GM21786 (cell line): ENCODE results near the gene H19.

Experiments used
- ATAC-seq: cut with Tn5 transposase; IDR thresholded peaks from one replicate; pipeline ENCODE4 v1.9.1; 2021; ENCODE audit not compliant: unreplicated experiment

Gene H19

DNA sequence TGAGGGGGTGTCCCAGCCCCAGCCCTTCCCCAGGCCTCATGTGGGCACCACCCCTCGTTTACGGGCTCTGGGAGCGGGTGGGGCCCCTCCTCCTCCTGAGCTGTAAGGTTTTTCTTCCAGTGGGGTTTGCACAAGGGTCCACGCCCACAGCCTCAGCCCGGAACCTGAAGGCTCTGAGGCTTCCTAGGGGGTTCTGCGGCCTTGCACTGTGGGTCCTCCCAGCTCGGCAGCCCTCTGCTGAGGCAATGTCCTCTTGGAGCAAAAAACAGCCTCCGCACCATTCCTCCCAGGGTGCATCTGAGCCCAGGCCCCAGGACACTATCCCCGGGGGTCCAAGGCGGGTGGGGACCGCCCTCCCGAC lies 14.1 kb downstream of the H19 start:
- ATAC-seq: no peak

DNA sequence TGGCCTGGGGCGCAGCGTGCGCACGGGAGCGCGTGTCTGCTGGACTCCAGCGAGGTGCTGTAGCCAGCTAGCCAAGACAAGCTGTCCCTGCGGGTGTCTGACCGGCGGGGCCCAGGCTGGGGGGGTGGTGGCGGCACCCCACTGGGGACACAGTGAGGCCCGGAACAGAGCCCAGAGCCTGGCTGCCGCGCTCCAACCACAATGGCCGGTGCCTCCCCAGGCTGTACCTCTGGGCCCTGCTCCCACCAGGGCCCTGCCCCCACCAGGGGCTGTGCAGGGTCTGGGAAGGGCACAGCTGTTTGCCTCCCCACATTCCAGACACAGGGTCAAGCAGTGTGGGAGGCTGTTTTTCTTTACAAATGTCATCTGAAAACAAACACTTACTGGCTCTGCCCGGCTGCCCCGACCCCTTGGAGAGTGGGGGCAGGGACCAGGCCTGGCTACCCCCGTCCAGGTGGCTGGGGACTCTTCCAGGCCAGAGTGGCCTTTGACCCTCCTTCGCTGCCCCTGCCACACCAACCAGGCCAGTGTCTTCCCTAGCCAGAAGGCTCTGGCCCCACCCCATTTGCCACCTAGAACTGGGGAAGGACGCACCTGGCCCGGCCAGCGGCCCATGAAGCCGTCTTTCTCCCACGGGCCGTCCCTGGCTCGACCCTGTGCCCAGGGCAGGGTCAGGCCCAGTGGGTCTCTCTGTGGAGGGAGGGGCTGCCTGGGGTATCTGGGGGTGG lies 14.6 kb downstream of the H19 start:
- no peak for ATAC-seq

DNA sequence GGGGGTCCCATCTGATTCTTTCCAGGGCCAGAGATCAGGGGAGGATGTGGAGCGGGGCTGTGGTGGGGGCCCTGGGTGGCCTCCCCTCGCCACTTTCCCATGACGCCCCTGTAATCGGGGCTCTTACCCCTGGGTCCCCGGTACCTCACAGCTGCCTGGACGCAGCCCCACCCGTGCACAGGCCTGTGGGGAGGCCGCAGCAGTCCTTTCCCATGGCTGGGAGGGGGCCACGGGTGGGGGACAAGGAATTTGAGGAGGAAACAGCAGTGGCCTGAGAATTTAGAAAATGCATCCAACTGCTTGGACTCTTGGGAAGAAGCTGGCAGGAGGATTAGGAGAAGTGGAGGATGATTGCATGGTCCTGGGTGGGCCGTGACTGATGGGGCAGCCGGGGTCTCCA lies 18.0 kb downstream of the H19 start:
- no peak for ATAC-seq

DNA sequence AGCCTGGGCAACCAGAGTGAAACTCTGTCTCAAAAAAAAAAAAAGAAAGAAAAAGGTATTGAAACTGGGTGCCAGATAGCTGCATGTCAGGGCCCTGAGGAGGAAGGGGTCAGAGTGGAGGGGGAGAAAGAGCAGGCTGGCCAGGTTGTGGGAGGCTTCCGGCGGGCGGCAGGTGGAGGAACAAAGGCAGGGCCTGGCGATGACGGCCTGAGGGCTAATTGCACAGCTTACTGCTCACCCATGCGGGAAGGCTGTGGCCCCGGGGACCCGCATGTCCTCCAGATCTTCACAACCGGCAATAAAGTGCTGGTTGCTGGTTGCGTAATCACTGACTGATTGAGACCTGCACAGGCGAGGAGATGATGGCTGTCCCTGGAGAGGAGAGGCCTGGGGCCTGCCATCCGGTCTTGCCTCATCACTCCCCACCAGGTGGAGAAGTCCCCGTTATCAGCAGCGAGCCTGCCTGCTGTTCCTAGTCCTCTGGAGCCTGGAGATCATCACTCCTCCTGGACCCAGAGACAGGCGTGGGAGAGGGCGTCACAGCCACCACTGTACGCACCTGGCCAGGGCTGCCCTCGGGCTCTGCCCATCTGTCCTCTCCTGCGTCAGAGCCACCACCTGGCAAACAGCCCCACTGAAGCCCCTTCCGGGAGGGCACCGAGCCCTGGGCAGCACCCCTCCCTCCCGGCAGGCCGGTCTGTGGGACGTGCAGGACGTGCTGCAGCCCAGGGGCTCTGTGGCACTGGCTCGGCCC lies 18.7 kb downstream of the H19 start:
- no peak for ATAC-seq

DNA sequence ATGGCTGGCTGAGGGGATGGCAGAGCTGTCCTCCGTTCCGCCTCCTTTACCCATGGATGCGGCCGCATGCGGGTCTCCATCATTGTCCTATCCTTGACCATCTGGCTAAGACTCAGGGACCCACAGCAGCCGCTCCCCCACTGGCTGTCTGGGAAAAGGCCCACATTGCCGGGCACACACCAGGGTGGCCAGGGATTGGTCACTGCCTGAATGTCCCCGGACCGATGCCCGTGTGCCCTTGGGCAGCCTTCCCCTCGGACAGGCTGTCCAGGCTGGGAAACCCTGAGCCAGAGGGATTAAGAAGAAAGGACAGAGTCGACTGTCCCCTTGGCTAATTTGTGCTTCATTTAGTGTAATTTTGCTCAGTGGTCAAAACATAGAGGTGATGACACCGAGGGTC lies 22.5 kb downstream of the H19 start:
- no peak for ATAC-seq

DNA sequence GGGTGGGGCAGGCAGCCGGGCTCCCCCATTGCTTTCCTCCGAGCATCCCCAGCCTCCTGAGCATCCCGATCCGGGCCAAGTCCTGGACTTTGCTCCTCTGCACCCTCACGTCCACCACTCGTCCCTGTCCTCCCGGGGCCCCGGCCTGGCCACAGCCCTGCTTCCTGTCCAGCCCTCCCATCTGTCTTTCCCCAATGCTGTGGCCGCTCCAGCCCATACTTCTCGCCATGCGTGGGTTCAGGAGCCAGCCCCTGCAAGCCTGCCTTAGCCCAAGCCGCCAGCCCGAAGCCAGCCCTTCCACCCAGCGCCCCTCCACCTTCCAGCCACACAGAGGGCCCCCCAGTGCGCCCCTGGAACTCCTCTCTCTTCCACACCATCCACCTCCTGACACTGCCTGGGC lies 26.7 kb downstream of the H19 start:
- ATAC-seq: no peak

DNA sequence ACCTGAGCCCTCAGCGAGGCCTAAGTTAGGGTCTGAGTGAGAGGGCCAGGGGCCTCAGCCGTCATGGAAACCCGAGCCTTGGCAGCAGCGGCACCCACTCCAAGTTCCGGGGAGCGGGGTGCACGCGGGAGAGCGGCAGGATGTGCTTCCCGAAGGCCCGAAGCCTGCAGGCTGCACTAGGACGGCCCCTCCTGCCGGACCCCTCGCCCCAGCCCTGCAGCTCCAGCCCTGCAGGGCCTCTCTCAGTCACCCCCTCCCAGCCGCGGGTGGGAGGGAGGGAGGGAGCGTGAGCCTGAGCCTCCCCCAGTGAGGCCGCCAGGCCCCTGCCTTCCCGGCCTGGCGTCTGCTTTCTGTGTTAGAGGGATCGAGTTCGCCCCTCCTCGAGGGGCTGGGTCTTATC lies 27.9 kb downstream of the H19 start:
- no peak for ATAC-seq

DNA sequence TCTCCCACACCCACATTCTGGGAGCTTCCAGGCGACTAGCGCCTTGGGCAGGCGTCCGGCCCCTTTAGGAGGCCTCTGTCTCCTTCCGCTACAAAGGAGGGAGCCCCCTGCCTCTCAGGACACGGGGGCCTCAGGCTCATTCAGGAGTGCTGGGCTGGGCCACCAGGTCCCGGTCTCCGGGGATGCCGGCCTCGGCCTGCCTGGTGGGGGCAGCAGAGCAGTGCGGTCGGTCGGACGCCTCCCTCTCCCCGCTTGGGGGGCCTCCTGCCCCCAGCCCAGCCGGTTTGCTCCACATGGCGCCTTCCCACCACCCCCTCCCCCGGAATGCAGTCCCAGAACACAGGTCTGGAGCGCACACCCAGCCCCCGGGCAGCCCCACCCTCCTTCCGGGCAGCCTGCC lies 28.6 kb downstream of the H19 start:
- no peak for ATAC-seq

DNA sequence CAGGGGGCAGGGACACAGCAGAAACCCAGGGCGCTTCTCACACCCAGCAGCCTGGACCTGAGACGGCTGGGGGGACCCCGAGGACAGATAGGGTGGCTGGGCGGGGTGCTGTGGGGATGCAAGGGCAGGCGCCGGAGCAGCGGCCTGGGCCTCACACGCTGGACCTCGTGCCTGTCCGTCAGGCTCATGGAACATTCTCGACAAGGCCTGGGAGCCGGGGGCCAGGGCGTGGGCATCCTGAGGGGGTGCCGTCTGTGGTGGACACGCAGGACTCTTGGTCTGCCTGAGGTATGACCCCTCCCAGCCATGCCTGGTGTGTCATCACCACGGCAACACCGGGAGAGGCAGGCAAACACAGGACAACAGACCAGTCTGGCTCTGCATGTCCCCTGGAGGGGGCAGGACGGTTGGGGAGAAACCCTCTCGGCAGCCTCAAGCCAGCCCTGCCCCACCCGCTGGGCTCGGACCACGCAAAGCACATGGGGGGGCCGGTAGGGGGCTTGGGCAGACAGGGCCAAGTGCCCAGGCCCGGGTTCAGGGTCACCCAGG lies 29.1 kb downstream of the H19 start:
- ATAC-seq: no peak

DNA sequence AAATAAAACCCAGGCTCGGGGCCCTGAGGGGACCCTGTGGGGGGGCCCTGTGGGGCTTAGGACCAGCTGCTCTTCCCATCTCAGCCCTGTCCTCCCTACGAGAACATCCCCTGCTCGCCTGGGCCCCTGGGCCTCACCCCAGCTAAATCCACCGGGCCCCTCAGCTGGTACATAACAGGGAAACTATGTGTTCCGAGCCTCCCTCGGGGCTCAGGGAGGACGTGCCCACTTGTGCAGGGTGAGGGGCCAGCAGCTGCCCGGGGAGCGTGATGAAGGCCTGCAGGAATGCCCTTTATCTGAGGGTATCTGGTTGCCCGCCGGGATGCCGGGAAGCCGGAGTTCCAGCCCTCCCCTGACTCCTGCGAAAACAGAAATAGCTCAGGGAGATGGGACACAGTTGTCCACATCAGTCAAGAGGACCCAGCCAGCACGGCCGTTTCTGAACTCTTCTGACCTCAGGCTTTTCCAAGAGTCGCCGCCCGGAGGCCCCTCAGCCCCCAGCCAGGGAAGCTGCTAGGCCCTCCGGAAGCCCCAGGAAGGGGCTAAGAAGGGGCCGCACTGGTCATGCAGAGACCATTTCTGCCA lies 29.9 kb downstream of the H19 start:
- no peak for ATAC-seq

DNA sequence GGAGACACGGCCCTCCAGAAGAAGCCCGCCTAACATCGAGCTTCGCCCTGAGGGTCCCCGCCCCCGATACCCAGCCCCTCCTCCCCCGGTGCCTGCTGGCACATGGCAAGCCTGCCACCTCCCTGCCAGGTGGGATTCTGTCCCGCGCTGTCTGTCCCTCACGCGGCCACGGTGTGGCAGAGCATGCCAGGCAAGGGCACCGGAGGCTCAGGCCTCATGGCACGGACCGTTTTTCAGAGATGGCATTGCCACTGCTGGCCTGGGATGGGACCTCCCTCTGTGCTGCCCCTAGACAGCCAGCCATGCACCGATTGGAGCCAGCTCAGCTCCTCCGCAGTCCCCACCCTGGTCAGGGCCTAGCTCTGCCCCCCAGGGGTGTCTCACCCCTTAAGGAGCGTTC lies 31.1 kb downstream of the H19 start:
- no peak for ATAC-seq

DNA sequence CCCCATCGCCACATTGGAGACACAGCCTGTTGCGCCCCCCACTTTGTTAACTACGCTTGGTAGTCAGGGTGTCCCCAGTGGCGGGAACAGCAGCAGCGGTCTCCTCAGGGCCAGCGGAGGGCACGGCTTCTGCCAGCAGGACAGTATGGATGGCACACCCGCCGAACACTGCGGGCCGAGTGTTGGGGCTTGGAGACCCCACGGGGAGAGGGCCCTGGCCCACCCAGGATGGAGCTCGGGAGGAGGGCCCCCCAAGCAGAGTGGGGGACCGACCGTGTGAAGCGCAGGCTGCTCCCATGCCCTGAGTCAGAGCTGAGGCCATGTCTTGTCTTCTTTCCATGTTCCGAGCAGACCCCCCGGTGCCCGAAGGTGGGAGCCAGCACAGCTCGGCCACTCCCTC lies 32.7 kb downstream of the H19 start:
- no peak for ATAC-seq

DNA sequence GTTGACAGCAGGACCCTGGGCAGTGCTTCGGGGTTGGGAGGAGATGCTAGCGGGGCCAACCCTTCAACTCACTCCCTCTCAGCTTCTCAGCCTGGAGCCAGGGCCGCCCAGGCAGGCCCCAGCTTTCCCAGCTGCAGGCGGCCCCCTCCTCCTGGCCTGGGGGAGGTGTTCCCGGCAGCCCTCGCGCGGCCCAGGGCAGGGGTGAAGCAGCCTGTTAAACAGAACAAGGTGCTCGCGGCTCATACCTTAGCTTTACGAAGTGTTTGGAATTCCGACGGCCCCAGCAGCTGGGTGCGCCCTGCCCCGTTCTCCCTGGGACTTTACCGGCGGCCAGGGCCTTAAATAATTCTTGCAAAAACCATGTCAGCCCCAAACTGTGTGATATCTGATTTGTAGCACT lies 33.3 kb downstream of the H19 start:
- ATAC-seq: no peak

DNA sequence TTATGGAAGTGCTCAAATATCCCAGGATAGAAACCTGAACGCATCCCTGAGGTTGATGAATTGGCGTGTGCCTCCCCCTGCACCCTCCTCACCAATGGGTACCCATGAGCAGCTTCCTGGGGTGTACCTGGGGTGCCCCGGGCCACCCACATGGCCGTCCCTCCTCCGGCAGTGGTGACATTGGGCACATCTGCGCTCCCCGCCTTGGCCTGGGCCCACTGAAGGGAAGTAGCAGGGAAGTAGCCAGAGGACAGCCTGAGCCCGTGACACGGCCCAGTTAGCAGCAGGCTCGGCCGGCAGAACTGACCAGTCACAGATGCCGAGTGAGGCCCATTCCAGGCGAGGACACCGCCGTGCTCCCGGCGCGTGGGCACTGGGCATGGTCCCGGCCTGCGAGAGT lies 33.8 kb downstream of the H19 start:
- no peak for ATAC-seq

DNA sequence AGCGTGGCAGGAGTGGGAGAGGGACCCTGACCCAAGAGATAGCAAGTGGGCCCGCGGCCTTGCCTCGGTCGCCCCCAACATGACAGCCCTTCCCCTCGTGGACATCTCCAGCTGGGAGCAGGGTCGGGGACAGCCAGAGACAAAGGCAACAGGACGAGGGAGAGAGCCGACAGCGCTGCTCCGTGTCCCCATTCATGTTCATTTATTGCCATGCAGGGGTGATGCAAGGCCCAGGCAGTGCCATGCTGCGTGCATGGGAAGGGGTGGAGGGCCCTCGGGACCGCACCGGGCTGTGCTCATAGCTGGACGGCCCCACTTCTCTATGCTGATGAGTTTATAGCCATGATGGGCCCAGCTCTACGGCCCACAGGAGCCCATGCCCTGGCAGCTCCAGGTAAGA lies 37.9 kb downstream of the H19 start:
- no peak for ATAC-seq

DNA sequence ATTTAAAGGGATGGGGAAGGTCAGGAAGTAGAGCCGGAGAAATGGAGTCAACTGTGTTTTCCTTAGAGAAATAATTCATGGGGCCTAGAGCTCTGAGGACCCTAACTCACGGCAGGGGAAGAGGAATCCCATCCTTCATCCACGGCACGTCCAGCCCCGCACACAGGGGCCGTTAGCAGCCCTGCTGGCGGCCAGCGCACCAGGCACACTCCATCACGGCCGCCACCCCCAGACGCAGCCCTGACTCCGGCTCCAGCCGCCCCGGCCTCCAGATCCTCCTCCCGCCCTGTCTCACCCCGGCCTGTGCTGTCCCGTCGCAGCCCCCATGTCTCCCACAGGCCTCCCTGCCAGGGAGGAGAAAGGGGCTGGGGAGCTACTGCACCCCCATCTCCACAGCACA lies 39.3 kb downstream of the H19 start:
- no peak for ATAC-seq

DNA sequence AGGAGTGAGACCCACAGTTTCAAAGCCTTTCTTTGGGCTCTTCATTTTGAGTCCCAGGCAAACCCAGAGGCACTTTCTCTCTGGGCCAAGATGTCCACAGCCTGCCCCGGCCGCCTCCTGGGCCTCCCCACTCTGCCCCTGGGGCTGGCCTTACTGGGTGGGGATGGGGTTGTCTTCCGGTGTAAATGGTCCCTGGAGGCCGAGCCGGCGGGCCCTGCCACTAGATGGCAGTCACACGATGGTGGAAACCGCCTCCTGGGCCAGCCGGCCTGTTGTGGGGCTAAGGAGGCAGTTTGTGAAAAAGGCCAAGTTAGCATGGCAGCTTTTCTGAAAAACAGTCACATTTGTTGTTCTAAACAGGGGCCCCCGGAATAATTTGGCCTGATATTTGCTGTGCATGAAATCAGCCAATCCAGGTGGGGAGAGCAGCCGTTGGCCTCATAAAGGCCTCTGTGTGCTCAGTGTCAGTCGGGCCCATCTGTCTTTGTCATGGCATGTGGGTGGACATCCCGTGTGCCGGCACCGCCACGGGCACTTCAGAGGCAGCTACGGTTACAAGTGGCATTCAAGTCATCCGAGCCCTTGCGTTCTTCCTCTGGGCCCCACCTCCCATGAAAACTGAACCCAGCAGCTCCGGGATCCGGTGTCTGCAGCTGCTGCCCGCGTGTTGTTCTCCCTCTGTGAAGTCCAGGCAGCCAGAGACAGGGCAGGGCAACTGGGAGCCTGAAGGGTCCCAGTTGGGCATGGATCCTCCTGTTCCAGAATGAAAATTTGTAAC lies 44.0 kb downstream of the H19 start:
- no peak for ATAC-seq

DNA sequence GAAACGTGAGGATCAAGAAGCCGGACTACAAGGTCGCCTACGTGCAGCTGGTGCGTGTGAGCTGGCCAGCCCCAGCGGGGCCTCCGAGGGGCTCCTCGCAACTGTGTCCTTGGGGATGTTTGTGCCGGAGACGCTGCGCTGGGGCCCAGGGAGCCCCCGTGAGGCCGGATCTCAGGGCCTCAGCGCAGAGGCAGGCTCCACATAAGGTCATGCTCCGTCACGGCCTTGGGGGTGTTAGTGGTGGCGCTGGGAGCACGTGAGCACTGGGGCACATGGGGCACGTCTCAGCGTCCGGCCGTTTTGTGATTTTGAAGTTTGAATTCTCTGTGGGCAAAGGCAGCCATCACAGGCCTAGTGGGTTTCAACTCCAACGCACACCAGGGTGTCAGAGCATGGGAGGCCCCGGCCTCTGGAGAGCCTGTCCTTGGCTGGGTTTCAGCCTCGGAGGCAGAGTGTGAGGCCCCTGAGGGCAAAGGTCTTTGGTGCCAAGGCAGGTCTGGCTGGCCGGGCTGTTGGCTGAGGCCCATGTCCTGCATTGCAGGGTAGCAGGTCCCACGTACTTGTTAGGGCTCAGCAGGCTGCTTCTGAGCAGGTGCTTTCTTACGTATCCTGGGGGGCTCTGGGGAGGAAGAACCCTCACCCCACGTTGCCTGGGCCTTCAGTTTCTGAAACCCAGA lies 44.7 kb downstream of the H19 start:
- ATAC-seq: no peak

DNA sequence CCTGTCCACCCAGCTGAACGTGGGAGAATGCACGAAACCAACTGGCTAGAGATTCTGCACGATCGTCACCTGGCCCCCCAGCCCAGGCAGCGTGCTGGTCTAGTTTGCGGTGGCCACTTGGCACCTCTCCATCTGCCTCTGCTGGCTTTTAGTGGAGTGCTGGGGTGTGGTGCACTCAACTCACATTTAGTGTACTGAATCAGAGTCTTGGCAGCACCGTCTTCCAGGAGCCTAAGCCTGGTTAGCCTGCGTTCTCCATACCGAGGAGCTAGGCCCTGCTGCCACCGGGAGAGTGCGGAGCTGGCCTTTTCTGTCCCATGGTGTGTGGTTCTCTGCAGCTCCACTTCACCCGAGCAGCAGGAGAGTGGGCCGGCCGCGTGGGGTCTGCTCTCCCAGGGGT lies 47.7 kb downstream of the H19 start:
- ATAC-seq: no peak

DNA sequence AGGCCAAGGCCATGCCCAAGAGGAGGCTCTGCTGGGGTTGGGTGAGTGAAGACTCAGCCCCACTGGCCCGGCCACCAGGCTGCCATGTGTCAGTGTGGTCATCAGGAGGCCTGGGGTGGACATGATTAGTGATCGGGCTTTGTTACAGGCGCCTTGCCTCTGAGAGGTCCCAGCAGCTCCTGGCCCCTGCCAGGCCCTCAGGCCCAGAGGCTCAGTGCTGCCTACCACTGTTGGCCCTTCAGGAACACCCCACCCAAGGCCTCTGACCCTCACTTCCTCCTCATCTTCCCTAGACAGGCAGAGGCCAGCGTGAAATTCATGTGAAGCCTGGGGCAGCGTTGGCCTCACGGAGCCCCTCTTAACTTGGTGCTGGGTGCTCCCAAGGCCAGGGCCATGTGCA lies 48.3 kb downstream of the H19 start:
- ATAC-seq: no peak

DNA sequence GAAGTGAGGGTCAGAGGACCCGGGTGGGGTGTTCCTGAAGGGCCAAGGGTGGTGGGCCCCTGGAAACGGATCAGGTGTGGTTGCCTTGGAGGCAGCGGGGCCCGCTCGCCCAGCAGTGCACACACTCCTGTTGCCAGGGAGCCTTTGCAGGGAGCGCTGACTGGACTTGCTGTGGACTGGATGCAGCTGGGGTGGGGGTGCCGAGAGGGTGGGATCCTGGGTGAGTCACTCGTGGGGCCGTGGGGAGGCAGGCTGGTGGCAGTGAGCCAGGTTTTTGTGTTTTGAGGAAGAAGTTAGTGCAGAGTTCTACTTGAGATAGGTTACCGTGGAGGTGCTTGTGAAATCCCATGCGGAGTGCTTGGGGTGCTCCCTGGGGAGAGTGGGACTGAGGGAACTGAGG lies 49.3 kb downstream of the H19 start:
- ATAC-seq: no peak
